IMR-90 (cell line): ENCODE data around the gene CALD1.

Experiments used
- BHLHE40 ChIP-seq: fragments of 150-350 bp; IDR thresholded peaks from 2 replicates; pipeline ENCODE4 v1.6.1; 2016; ENCODE audit warnings: mild to moderate bottlenecking, low read depth, low read length
- CEBPB ChIP-seq: IDR thresholded peaks from 2 replicates; pipeline ENCODE4 v1.6.1; 2012; ENCODE audit warnings: low read depth, low read length, improper control_type of control experiment
- CHD1 ChIP-seq: IDR thresholded peaks from 2 replicates; pipeline ENCODE4 v1.6.1; 2012; ENCODE audit warnings: low read depth, low read length, improper control_type of control experiment
- ELK1 ChIP-seq: fragments of 150-350 bp; IDR thresholded peaks from 2 replicates; pipeline ENCODE4 v1.6.1; 2016; ENCODE audit warnings: low read depth, mild to moderate bottlenecking, low read length, moderate library complexity, borderline replicate concordance
- FOS ChIP-seq: fragments of 150-350 bp; IDR thresholded peaks from 2 replicates; pipeline ENCODE4 v1.6.1; 2016; ENCODE audit warnings: low read depth, low read length
- MAZ ChIP-seq: IDR thresholded peaks from 2 replicates; pipeline ENCODE4 v1.6.1; 2012; ENCODE audit warnings: low read depth, mild to moderate bottlenecking, low read length, improper control_type of control experiment, moderate library complexity, borderline replicate concordance
- NFE2L2 ChIP-seq: fragments of 150-350 bp; IDR thresholded peaks from 2 replicates; pipeline ENCODE4 v1.6.1; 2016; ENCODE audit warnings: low read depth, mild to moderate bottlenecking, low read length
- POLR2A ChIP-seq: IDR thresholded peaks from 2 replicates; pipeline ENCODE4 v1.6.1; 2012; ENCODE audit warnings: mild to moderate bottlenecking, low read depth, low read length
- RAD21 ChIP-seq: IDR thresholded peaks from 2 replicates; pipeline ENCODE4 v1.6.1; 2012; ENCODE audit warnings: low read length, improper control_type of control experiment
- RCOR1 ChIP-seq: IDR thresholded peaks from 2 replicates; pipeline ENCODE4 v1.6.1; 2012; ENCODE audit warnings: mild to moderate bottlenecking, low read length, improper control_type of control experiment; ENCODE audit not compliant: insufficient replicate concordance
- SMC3 ChIP-seq: fragments of 150-350 bp; IDR thresholded peaks from 2 replicates; pipeline ENCODE4 v1.6.1; 2016; ENCODE audit warnings: low read depth, mild to moderate bottlenecking, antibody characterized with exemption, low read length, moderate library complexity
- USF2 ChIP-seq: fragments of 150-350 bp; IDR thresholded peaks from 2 replicates; pipeline ENCODE4 v1.6.1; 2017; ENCODE audit warnings: mild to moderate bottlenecking, antibody characterized with exemption, low read length, low read depth
- TF ChIP-seq, protein P1 (sequence below): conservative IDR thresholded peaks from 2 replicates; pipeline ENCODE4 v1.5.1; 2012; ENCODE audit warnings: mild to moderate bottlenecking, low read depth, low read length, improper control_type of control experiment

- TF ChIP-seq, protein P1, sequence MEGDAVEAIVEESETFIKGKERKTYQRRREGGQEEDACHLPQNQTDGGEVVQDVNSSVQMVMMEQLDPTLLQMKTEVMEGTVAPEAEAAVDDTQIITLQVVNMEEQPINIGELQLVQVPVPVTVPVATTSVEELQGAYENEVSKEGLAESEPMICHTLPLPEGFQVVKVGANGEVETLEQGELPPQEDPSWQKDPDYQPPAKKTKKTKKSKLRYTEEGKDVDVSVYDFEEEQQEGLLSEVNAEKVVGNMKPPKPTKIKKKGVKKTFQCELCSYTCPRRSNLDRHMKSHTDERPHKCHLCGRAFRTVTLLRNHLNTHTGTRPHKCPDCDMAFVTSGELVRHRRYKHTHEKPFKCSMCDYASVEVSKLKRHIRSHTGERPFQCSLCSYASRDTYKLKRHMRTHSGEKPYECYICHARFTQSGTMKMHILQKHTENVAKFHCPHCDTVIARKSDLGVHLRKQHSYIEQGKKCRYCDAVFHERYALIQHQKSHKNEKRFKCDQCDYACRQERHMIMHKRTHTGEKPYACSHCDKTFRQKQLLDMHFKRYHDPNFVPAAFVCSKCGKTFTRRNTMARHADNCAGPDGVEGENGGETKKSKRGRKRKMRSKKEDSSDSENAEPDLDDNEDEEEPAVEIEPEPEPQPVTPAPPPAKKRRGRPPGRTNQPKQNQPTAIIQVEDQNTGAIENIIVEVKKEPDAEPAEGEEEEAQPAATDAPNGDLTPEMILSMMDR = no peak
- TF ChIP-seq CEBPB = no peak
- TF ChIP-seq RAD21 = no peak
- TF ChIP-seq USF2 = no peak
- TF ChIP-seq MAZ = no peak
- TF ChIP-seq POLR2A = no peak
- no peak for TF ChIP-seq CHD1
- TF ChIP-seq FOS = no peak
- no peak for TF ChIP-seq ELK1
- no peak for TF ChIP-seq NFE2L2
- TF ChIP-seq RCOR1 = no peak
- no peak for TF ChIP-seq BHLHE40
- no peak for TF ChIP-seq SMC3
These were observed 167.9 kb downstream of the CALD1 start for GRCh38 chr7:134947329-134947728.
